ENCODE measurements around the gene MS4A3.

- TF ChIP-seq MAZ (IDR thresholded peaks at IDR 0.05; ENCODE audit: borderline replicate concordance, low read depth, low read length): no peak
- TF ChIP-seq, protein P1, sequence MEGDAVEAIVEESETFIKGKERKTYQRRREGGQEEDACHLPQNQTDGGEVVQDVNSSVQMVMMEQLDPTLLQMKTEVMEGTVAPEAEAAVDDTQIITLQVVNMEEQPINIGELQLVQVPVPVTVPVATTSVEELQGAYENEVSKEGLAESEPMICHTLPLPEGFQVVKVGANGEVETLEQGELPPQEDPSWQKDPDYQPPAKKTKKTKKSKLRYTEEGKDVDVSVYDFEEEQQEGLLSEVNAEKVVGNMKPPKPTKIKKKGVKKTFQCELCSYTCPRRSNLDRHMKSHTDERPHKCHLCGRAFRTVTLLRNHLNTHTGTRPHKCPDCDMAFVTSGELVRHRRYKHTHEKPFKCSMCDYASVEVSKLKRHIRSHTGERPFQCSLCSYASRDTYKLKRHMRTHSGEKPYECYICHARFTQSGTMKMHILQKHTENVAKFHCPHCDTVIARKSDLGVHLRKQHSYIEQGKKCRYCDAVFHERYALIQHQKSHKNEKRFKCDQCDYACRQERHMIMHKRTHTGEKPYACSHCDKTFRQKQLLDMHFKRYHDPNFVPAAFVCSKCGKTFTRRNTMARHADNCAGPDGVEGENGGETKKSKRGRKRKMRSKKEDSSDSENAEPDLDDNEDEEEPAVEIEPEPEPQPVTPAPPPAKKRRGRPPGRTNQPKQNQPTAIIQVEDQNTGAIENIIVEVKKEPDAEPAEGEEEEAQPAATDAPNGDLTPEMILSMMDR (conservative IDR thresholded peaks at IDR 0.05; ENCODE audit: low read depth, low read length): no peak
- no peak for TF ChIP-seq CEBPB (IDR thresholded peaks at IDR 0.05; ENCODE audit: low read depth, low read length)
- TF ChIP-seq, protein P2, sequence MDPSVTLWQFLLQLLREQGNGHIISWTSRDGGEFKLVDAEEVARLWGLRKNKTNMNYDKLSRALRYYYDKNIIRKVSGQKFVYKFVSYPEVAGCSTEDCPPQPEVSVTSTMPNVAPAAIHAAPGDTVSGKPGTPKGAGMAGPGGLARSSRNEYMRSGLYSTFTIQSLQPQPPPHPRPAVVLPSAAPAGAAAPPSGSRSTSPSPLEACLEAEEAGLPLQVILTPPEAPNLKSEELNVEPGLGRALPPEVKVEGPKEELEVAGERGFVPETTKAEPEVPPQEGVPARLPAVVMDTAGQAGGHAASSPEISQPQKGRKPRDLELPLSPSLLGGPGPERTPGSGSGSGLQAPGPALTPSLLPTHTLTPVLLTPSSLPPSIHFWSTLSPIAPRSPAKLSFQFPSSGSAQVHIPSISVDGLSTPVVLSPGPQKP (IDR thresholded peaks at IDR 0.05; ENCODE audit: borderline replicate concordance, low read depth, low read length): no peak
- no peak for TF ChIP-seq RFX5 (IDR thresholded peaks at IDR 0.05; ENCODE audit: low read depth, low read length)
- no peak for TF ChIP-seq SMC3 (IDR thresholded peaks at IDR 0.05; ENCODE audit: low read depth, low read length)
- no peak for TF ChIP-seq MAFK (IDR thresholded peaks at IDR 0.05; ENCODE audit: low read depth, low read length)
- TF ChIP-seq POLR2A (IDR thresholded peaks at IDR 0.05; ENCODE audit: low read depth, low read length): no peak
- TF ChIP-seq FOS (IDR thresholded peaks at IDR 0.05; ENCODE audit: low read depth, low read length): no peak
- no peak for TF ChIP-seq MXI1 (IDR thresholded peaks at IDR 0.05; ENCODE audit: borderline replicate concordance, low read depth, low read length)
- no peak for TF ChIP-seq CHD1 (IDR thresholded peaks at IDR 0.05; ENCODE audit: low read depth, low read length)
- TF ChIP-seq RAD21 (IDR thresholded peaks at IDR 0.05; ENCODE audit: low read length): no peak
Measured at GRCh38 chr11:60040109-60040508, 16.4 kb upstream of the MS4A3 start, which contains the start of gene OOSP2.
